Head of caudate nucleus (tissue), 42 donors: Measurements from ENCODE around the gene REXO5.
A peak's percentile ranks its signal among the peaks of the same experiment; 100 is the strongest.

Experiments
- DNase-seq, 42 donors: peaks; one replicate each; pipeline versions ENCODE4 v3.0.0 to v3.0.0-alpha.2; 2020 to 2021; ENCODE audit warnings: mixed read lengths in 7 of 42
- intact Hi-C: fragments of 100-400 bp; cut with DNase I; formaldehyde crosslinking; loops from one replicate; pipeline ENCODE4 v1.15.0; 2022

Gene REXO5

GRCh38 chr16:20887207-20887606 is 80.9 kb downstream of the REXO5 start:
- intact Hi-C loops: no loop called here
- no peak for DNase-seq

- intact Hi-C loops: no loop called here
- no peak for DNase-seq
Observed at GRCh38 chr16:20889625-20890275, 83.4 kb downstream of the REXO5 start.

- no peak for DNase-seq
- intact Hi-C loops: no loop called here
Observed at GRCh38 chr16:20894388-20894787, 88.1 kb downstream of the REXO5 start.

- intact Hi-C loops: no loop called here
- DNase-seq: no peak
Observed at GRCh38 chr16:20897253-20897897, 91.0 kb downstream of the REXO5 start.

GRCh38 chr16:20897922-20898321 is 91.6 kb downstream of the REXO5 start:
- no peak for DNase-seq
- intact Hi-C loops: no loop called here

- intact Hi-C loops: no loop called here
Observed at GRCh38 chr16:20899071-20899470, 92.7 kb downstream of the REXO5 start.

More at GRCh38 chr16:20899071-20899470, 92.7 kb downstream of the REXO5 start:
- peak in 1 of 42 donors; percentile 11 for DNase-seq
